CD4-positive, alpha-beta T cell (primary cell): ENCODE data around the gene CAMSAP1. TPM values are rescaled to one million over a fixed set of nuclear protein-coding genes. Genes with fewer than 3 reads are reported as not detected.

ENCODE experiments used
- ATAC-seq: fragments of 200-7000 bp; cut with Tn5 transposase; one replicate; pipeline ENCODE4 v1.10.0; 2022; ENCODE audit warnings: mild to moderate bottlenecking; ENCODE audit not compliant: poor library complexity
- CTCF ChIA-PET: fragments of 350-600 bp; sonication (Branson Sonifier 250); formaldehyde crosslinking; loops from one replicate; lab custom pipeline; 2021; ENCODE audit warnings: antibody characterized with exemption, inconsistent platforms; lab: Charles Lee
- POLR2A ChIA-PET: fragments of 350-600 bp; sonication (Branson Sonifier 250); formaldehyde crosslinking; loops from one replicate; lab custom pipeline; 2021; ENCODE audit warnings: antibody characterized with exemption, inconsistent platforms; lab: Charles Lee
- DNase-seq, 14 experiments: peaks; one replicate each; pipeline ENCODE4 v3.0.0-alpha.2; 2013 to 2020; ENCODE audit warnings: mixed read lengths in 2 of 14
- H3K27ac ChIP-seq, 2 donors: one replicate each; pipeline versions ENCODE4 v1.5.1 to v1.7.0; 2013; ENCODE audit warnings: low read length in 2 of 2, low read depth in 1 of 2, mild to moderate bottlenecking in 1 of 2
- H3K27me3 ChIP-seq, 2 experiments: 1 replicate in 1 of 2; 2 replicates in 1 of 2; pipeline versions ENCODE4 v1.6.1 to v1.7.0; 2013; ENCODE audit warnings: low read length in 2 of 2, control low read depth in 1 of 2, mild to moderate bottlenecking in 1 of 2, moderate library complexity in 1 of 2; ENCODE audit not compliant: insufficient read depth in 2 of 2, control insufficient read depth in 1 of 2
- H3K36me3 ChIP-seq: one replicate; pipeline ENCODE4 v1.6.1; 2013; ENCODE audit warnings: low read length, control low read depth; ENCODE audit not compliant: insufficient read depth
- H3K4me1 ChIP-seq: one replicate; pipeline ENCODE4 v1.6.1; 2013; ENCODE audit warnings: low read length, control low read depth; ENCODE audit not compliant: insufficient read depth
- H3K4me3 ChIP-seq: one replicate; pipeline ENCODE4 v1.5.1; 2013; ENCODE audit warnings: mild to moderate bottlenecking, low read length, moderate library complexity
- H3K9me3 ChIP-seq, 2 experiments: 1 replicate in 1 of 2; 2 replicates in 1 of 2; pipeline versions ENCODE4 v1.6.1 to v1.7.0; 2013; ENCODE audit warnings: low read length in 2 of 2, mild to moderate bottlenecking in 2 of 2, control low read depth in 1 of 2, moderate library complexity in 1 of 2; ENCODE audit not compliant: control insufficient read depth in 1 of 2, insufficient read depth in 1 of 2
- H3K27ac Mint-ChIP-seq: one replicate; pipeline ENCODE4 v1.8.0; 2020; ENCODE audit warnings: mixed read lengths
- H3K27me3 Mint-ChIP-seq: one replicate; pipeline ENCODE4 v1.8.0; 2021; ENCODE audit warnings: mixed read lengths
- H3K36me3 Mint-ChIP-seq: one replicate; pipeline ENCODE4 v1.8.0; 2021; ENCODE audit warnings: low read depth, mixed read lengths
- H3K4me1 Mint-ChIP-seq: one replicate; pipeline ENCODE4 v1.8.0; 2021; ENCODE audit warnings: low read depth, mixed read lengths
- H3K4me3 Mint-ChIP-seq: one replicate; pipeline ENCODE4 v1.8.0; 2020; ENCODE audit warnings: mild to moderate bottlenecking, mixed read lengths
- H3K9me3 Mint-ChIP-seq: one replicate; pipeline ENCODE4 v1.8.0; 2020; ENCODE audit warnings: mixed read lengths
- CTCF ChIP-seq: fragments of 200-600 bp; IDR thresholded peaks from one replicate; pipeline ENCODE4 v1.8.0; 2022; ENCODE audit warnings: antibody characterized with exemption, mild to moderate bottlenecking
- intact Hi-C, 2 experiments: fragments of 100-400 bp; cut with DNase I in 1 of 2; cut with micrococcal nuclease in 1 of 2; formaldehyde crosslinking; loops; one replicate each; pipeline versions ENCODE4 v1.15.1 to v1.9.0; 2023 to 2025; cut with DNase I, micrococcal nuclease
- total RNA-seq, 174 experiments: library from RNA in 2 of 174; stranded (reverse) in 2 of 174; gene quantifications; one replicate each; pipeline ENCODE4 v1.2.3 and lab custom pipeline; 2021 to 2026

CAMSAP1 gene
- total RNA-seq, 2 experiments from 2014 or later = 16.8 to 18.2 TPM

DNA sequence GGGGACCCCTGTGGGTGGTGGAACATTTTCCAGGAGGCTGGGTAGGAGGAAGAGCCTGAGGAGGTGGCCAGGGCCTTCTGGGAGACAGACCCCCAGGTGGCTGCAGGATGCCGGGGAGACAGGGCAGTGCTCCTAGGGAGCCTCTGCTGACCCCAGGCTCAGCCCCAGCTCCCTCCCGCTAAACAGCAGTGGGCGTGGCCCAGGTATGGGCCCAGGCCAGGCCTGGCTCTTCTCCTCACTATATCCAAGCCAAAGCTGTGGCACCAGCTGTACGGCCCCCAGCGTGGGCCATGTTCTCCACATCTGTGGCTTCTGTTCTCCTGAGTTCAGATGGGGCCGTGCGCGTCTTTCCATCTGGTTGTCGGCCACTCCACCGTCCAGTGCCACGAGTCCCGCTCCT is 146.9 kb downstream of the CAMSAP1 start:
- Mint-ChIP-seq H3K4me3 (no peak overlapping the region), H3K4me1 (no peaks in the 10 kb centered on the region), H3K9me3 (no peaks in the 10 kb centered on the region), H3K27ac (no peak overlapping the region), H3K36me3 (no peaks in the 10 kb centered on the region), H3K27me3 (no peaks in the 10 kb centered on the region)
- POLR2A ChIA-PET = no interaction called here
- H3K9me3 ChIP-seq = peaks cover 0 to 42% of the 10 kb centered on the region in 2 experiments
- no peak overlapping the region for H3K27ac ChIP-seq
- no peak overlapping the region for H3K4me3 ChIP-seq
- no peak for ATAC-seq
- CTCF ChIA-PET = no interaction called here
- no peaks in the 10 kb centered on the region for H3K27me3 ChIP-seq
- no peak for DNase-seq
- TF ChIP-seq CTCF = no peak
- no peaks in the 10 kb centered on the region for H3K4me1 ChIP-seq
- H3K36me3 ChIP-seq = no peaks in the 10 kb centered on the region
- intact Hi-C loops = no loop called here

- Histone ChIP-seq H3K27me3 (no peaks in the 10 kb centered on the region), H3K36me3 (no peaks in the 10 kb centered on the region), H3K4me3 (no peak overlapping the region), H3K9me3 (peaks cover 0 to 42% of the 10 kb centered on the region in 2 experiments), H3K4me1 (no peaks in the 10 kb centered on the region), H3K27ac (no peak overlapping the region)
- CTCF ChIA-PET = no interaction called here
- Mint-ChIP-seq H3K4me3 (no peak overlapping the region), H3K27me3 (no peaks in the 10 kb centered on the region), H3K27ac (no peak overlapping the region), H3K36me3 (no peaks in the 10 kb centered on the region), H3K9me3 (no peaks in the 10 kb centered on the region), H3K4me1 (no peaks in the 10 kb centered on the region)
- ATAC-seq (no peak), DNase-seq (no peak)
- POLR2A ChIA-PET = no interaction called here
- intact Hi-C loops = no loop called here
- TF ChIP-seq CTCF = no peak
Observed at GRCh38 chr9:135759676-135760300, 147.6 kb downstream of the CAMSAP1 start.

DNA sequence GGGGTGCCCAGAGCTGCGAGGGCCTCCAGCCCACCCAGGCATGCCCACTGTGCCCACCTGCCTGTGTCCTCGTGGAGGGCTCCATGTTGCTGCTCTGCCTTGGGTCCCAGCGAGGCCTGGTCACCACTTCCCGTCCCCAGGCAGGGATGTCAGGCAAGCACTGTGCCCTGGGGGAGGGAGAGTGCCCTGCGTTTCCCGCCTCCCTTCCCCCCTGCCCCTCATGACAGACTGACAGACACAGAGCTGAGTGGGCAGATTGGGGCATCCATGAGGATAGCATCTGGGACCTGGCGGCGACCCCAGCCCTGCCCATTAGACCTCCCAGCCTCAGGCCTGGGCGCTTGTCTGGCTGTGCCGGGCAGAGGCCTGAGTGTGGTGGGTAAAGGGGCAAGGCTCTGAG is 148.5 kb downstream of the CAMSAP1 start:
- intact Hi-C loops = no loop called here

More for the DNA sequence above, 148.5 kb downstream of the CAMSAP1 start:
- DNase-seq (no peak), ATAC-seq (no peak)
- no peak overlapping the region for H3K27ac ChIP-seq
- no peak overlapping the region for H3K4me3 ChIP-seq
- H3K4me1 Mint-ChIP-seq = no peaks in the 10 kb centered on the region
- no peaks in the 10 kb centered on the region for H3K36me3 Mint-ChIP-seq
- H3K36me3 ChIP-seq = no peaks in the 10 kb centered on the region
- POLR2A ChIA-PET = no interaction called here
- H3K27ac Mint-ChIP-seq = no peak overlapping the region
- no peak overlapping the region for H3K4me3 Mint-ChIP-seq
- CTCF ChIA-PET = no interaction called here
- H3K9me3 Mint-ChIP-seq = no peaks in the 10 kb centered on the region
- TF ChIP-seq CTCF = no peak
- H3K27me3 Mint-ChIP-seq = no peaks in the 10 kb centered on the region
- peaks cover 0 to 43% of the 10 kb centered on the region in 2 experiments for H3K9me3 ChIP-seq
- no peaks in the 10 kb centered on the region for H3K4me1 ChIP-seq
- H3K27me3 ChIP-seq = no peaks in the 10 kb centered on the region

Other genes with a start within 250 kb of the CAMSAP1 start
- not detected for gene LCN9, start 244.2 kb downstream of the CAMSAP1 start, total RNA-seq
- gene SOHLH1, start 208.1 kb downstream of the CAMSAP1 start, total RNA-seq = not detected
- gene KCNT1, start 205.4 kb downstream of the CAMSAP1 start, total RNA-seq = under 1 TPM; 0.11 to 0.22 TPM
- 10 to 100 TPM; 16.4 to 19.6 TPM for gene UBAC1, start 53.8 kb upstream of the CAMSAP1 start, total RNA-seq
- gene NACC2, start 187.7 kb upstream of the CAMSAP1 start, total RNA-seq = 1 to 10 TPM; 2.1 to 2.7 TPM
- gene TMEM250, start 211.3 kb upstream of the CAMSAP1 start, total RNA-seq = 1 to 10 TPM; 6.5 to 7.9 TPM